NCI-H2029 (cell line): ENCODE data around the gene AASDH.
A peak's percentile ranks its signal among the peaks of the same experiment; 100 is the strongest.

Experiments
- DNase-seq: peaks from one replicate; lab custom pipeline; 2025; lab: John Stamatoyannopoulos, UW

AASDH gene, protein sequence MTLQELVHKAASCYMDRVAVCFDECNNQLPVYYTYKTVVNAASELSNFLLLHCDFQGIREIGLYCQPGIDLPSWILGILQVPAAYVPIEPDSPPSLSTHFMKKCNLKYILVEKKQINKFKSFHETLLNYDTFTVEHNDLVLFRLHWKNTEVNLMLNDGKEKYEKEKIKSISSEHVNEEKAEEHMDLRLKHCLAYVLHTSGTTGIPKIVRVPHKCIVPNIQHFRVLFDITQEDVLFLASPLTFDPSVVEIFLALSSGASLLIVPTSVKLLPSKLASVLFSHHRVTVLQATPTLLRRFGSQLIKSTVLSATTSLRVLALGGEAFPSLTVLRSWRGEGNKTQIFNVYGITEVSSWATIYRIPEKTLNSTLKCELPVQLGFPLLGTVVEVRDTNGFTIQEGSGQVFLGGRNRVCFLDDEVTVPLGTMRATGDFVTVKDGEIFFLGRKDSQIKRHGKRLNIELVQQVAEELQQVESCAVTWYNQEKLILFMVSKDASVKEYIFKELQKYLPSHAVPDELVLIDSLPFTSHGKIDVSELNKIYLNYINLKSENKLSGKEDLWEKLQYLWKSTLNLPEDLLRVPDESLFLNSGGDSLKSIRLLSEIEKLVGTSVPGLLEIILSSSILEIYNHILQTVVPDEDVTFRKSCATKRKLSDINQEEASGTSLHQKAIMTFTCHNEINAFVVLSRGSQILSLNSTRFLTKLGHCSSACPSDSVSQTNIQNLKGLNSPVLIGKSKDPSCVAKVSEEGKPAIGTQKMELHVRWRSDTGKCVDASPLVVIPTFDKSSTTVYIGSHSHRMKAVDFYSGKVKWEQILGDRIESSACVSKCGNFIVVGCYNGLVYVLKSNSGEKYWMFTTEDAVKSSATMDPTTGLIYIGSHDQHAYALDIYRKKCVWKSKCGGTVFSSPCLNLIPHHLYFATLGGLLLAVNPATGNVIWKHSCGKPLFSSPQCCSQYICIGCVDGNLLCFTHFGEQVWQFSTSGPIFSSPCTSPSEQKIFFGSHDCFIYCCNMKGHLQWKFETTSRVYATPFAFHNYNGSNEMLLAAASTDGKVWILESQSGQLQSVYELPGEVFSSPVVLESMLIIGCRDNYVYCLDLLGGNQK

DNA sequence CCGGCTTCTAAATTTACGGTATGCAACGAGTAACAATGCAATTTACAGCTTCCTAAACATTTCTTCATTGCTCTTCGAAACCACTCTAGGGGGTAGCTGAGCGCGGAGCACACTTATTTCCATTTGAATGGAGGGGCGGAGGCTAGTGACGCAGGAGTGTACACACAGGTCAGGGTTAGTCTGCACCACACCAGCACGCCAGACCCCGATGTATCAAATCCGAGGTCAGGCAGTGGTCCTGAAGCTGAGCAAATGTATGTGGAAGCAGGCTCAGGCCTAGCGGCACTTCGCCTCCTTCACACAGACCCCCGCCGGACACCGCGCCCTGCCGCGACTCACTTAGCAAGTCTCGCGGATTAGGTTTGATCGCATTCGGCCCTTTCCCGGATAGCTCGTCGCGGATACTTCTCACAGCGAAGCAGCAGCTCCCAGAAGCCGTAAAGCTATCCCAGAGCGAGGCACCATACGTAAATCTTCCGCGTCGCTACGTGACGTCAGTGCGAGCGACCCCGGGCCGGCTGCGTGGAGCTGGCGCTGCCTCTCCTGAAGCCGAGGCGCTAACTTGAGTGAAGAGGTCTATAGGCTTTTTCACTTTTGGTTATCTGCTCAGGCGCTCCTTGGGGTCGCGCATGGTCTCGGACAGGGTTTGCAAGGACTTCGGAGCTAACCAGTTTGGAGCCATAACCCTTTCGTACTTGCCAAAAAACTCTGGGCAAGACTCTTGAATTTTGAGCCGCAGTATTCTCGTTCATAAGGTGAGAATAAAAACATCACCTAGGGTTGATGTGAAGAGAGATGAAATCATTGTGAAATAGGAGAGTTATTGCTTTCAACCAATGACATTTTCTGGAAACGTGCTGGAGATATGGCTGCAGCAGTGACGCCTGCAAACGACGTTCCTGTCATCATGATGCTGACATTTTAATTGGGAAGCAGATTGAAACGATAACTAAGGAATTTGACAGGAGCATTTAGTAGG lies at the start of gene AASDH:
TSS of gene AASDH (minus strand) at position 469 of the 979 bp plus-strand sequence. CDS start 3,192 bp downstream, outside the sequence.
- DNase-seq = peak; percentile 91

DNA sequence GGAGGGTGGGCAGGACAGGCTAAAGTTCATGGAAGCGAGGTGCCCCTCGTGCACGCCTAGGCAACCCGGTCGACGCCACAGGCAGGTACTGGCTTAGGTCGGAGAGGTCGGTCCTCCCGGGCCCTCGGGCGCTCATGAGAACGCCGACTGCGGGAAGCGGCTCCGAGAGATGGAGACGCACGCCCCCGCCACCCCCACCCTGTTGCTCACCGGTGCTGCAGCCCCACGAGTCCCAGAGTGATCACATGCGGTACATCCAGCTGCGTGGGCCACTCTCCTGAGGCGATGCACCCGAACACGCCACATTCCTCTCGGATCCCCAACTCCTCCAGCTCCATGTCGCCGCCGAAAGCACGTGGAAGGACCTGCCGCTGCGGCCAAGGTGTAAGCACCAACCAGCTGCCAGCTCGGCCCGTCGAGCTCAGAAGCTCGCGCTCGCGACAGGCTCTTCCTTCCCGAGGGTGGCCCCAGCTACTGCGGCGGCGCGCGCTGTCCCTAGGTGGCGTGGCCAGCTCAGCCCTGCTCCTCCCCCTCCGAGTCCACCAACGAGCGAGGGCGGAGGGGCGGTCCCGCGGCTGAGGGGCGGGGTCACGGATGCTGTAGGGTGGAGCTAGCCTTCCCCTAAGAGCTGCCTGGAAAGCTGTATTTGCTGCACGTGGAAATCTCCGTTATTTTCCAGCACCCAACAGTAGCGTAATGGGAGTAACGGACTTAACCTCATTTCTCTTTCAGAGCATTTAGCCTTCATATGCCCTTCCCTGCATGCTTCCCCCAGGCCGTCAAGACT lies 48.0 kb upstream of the AASDH start, which contains the start of gene PPAT:
TSS of gene PPAT (minus strand) at position 476 of the 787 bp plus-strand sequence. CDS start at position 338, 138 bp downstream.
- DNase-seq = peak; percentile 95

DNA sequence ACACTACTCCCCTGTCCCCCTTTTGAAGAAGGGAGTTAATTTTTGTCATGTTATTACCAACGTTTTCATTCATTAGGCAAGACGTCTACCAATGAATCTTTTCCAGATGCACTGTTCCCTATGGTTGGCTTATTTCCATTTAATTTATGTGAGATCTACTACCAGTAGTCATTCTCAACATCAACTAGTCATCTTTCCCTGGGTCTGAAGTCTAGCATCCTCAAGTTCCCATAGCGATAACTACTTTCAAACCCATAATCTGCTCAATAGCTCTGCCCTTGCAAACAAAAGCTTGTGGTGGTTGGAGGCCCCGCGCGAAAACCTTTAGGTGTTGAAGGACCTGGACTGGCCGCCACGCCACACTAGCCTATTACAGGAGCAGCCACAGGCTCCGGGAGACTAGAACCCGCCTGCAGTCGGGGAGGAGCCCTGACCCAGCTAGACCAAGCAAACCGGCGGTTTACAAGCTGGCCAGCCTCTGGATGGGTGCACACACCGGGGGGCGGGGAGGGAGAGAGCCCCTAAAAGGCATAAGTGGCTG lies 47.4 kb upstream of the AASDH start:
- peak; percentile 48 for DNase-seq

DNA sequence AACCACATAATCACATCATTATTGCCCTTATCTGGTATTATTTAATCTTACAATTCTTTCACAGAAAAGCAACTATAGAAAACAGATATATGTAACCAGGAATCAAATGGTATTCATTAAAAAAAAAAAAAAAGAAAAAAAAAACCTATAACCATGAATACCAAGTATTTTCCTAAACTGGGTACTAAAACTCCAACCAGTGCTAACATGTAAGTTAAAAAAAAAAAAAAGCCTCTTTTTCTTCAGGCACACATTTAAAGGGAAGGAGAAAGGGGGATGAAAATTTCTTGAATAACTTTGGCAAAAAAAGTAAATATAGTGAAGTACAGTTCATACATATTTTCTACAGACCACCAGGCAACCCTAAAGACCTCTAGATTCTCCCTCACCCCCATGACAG lies 46.0 kb upstream of the AASDH start:
- no peak for DNase-seq

DNA sequence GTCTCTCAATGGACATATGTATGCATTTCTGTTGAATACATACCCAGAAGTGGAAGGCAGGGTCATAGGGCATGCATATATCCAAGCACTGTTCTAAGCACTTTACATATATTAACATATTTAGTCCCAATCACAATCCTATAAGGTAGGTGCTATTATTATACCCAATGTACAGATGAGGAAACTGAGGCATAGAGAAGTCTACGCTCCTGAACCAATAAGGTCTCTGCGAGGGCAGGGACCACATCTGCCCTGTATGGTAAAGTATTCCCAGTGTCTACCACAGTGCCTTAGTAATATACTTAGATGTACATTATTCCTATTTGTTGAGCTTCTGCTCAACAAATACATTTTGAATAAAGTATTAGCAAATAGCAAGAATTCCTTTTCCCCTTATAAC lies 42.9 kb upstream of the AASDH start:
- no peak for DNase-seq

DNA sequence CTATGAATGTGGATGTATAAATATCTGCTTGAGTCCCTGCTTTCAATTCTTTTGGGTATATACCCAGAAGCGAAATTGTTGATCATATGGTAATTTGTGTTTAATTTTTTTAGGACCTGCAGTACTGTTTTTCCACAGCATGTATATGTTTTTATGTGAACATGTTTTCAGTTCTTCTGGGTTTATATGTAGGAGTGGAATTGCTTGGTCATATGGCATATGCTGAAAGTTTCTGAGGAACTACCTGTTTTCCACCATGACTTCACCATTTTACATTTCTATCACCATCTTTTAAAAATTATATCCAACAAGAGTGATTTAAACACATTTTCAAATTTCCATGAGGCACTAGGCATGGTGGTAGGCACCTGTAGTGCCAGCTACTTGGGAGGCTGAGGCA lies 39.9 kb upstream of the AASDH start:
- DNase-seq = no peak

DNA sequence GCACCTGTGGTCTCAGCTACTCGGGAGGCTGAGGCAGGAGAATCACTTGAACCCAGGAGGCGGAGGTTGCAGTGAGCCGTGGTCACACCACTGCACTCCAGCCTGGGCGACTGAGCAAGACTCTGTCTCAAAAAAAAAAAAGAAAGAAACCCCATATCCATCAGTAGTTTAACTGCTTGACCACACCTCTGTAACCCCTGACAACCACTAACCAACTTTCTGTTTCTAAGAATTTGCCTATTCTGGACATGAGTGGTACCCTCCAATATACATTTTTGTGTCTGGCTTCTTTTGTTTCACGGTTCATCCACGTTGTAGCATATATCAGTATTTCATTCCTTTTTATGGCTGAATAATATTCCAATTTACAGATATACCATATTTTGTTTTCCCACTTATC lies 39.0 kb upstream of the AASDH start:
- no peak for DNase-seq

DNA sequence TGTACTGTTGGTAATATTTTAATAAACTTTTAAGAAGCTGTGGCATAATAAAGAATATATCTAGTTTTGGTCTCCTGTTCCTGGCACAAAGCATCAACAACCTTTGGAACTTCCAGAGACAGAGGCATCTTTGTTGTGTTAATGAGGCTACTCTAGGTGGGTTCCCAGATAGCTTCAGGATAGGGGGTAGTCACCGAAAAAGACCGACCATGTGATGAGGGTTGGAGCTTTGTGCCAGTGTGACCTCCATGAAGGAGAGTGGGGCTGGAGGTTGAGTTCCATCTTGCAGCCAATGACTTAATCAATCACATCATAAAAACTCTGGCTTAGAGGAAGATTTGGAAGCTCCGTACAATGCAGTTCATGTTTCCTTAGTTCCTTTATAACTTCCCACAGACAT lies 38.2 kb upstream of the AASDH start:
- DNase-seq = no peak

DNA sequence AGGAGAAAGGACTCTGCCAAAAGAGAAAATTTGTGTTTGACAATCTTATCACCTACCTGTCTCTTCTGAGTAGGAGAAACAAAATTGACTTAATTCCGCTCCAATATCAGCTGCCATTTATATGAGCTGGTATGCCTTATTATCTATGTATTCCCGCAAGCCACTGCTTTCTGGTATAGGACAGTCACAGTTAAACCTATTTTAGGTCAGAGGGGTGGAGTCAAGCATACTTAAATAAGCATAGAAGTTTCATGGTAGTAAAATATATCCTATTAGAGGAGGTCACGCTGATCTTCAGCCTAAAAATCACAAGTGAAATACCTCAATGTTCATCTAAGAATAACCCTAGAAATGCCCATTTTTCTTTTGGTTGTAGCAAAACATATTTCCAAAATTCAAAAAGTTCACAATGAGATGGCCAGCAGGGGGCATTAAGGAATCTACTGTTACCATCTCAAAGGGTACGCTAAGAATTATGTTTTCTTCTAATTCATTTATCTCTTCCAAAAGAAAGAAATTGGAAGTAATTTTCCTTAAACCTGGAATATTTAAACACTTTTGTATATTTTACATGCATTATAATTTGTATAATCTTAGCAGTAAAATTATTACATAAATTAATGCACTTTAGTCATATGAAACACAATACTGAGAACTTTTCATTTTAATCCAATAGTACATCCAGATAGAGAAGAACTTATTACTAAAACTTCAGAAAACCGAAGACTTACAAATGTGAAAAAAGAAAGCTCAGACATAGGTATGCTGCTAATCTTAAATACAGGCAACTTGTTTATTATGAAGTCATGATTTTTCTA lies 37.6 kb upstream of the AASDH start:
- no peak for DNase-seq

DNA sequence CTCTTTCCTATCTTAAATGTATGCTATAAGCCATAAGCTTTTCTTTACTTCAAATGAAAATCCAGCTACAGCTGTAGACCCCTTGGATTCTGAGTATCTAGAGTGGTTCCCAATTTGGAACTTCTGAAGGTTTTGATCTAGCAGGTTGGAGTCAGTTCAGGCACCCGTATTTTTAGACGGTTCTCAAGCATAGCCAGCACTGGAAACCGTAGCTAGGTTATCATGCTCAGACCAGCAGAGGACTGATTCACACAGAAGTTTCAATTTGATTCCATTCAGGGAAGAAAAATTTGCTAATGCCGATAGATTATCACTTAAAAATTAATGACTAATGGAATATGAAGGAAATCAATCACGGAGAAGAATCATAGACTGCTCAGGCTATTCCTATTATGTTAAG lies 36.9 kb upstream of the AASDH start:
- no peak for DNase-seq

DNA sequence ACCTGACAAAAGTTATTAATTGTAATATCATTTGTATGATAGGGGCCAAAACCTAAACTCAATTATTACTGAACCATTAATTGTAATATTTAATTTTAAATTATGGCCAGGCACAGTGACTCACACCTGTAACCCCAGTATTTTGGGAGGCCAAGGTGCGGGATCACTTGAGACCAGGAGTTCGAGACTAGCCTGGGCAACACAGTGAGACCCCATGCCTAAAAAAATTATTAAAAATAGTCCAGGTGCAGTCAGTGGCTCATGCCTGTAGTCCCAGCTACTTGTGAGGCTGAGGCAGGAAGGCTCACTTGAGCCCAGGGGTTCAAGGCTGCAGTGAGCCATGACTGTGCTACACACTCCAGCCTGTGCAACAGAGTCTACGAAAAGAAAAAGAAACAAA lies 30.1 kb upstream of the AASDH start:
- no peak for DNase-seq

DNA sequence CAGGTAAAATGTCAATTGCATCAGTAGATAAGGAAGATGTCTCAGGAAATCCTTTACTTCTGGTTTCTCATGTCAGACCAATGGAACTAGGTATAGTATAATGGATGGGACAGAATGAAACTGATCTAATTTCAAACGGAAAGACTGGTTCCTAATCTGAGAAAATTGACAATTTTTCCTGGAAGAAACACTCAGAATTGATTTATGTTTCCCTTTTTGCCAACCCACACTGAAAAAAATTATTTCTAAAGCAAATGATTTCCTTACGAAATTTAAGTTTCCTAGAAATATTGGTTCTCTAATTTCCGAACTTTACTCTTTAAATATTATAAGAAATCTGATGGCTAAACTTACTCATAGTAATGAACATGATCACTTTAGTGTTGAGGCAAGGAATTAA lies 29.1 kb upstream of the AASDH start:
- DNase-seq = no peak

DNA sequence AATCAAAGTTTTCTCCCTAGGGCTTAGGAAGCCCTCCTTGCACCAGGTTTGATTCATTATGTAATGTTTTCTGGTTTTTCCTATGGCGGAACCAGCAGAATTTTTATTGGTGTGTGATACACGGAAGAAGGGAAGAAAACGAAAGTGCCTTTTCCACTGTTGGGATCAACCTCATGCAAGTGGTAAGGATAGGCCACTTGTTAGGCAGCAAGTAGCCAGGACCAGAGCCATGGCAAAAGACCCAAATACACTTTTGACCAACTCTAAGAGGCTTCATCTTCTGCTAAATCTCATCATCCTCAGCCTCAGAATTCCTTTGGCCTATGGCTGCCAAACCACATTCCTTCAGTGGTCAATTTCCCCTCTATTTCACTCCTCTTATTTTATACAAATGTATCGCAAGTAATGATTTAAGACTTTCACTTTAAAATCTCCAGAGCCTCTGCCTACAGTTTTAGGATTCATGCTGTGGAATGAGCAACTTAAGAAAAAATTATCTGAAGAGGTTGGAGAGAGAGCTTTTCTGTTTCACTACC lies 26.9 kb upstream of the AASDH start:
- no peak for DNase-seq

DNA sequence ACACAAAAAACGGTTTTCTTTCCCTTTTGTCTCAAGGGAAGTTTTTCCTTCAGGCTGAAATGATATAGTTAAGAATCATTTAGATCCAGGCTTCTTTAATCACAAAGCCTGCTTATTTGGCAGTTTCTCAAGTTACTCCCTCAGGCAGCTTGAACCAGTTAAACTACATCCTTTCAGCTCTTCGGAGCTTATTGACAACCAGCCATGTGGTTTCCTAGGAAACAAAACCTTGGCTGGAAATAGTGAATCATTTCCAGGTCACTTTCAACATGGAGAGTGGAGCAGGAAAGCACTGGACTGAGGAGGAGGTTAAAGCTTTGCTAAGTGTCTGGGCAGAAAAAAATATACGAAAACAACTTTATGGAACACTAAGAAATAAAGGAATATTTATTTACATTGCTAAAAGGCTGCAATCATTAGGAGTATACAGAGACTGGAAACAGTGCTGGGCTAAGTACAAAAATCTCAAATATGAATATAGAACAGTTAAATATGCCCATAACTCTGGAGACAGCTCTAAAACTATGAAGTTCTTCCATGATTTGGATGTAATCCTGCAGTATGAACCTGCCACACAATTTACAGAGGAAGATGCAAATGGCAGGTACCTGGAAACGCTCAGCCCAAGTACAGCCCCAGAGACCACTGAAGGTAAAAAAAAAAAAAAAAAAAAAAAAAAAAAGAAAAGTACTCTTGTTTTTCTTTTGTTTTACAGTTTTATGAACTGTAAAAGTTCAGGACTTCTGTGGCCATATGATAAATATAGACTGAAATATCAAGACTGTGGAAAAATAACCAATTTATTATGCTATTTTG lies 23.2 kb upstream of the AASDH start:
- DNase-seq = peak; percentile 94

DNA sequence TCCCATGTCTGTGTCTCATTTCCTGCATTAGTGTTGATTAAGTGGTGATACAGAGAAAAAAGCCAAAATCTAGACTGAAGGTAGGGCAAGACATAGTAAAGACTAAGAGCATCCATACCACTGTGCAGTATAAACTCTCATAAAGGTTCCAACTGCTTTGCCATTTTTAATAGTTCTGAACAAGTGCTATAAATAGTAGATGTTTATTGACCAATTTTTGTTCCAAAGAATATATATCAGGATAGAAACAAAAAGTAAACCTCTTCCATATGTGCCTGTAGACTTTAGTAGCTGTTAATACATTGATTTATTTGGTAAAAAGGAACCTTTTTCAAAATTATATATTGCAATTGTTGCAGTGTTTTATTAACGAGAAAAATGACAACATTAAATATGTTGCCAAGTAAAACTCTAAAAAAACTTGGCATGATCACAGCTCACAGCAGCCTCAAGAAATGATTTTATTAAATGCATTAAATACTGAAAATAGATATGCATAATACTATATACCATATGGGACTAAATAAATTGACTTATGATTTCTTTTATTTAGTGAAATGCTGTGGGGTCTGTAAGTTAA lies 22.3 kb upstream of the AASDH start:
- no peak for DNase-seq

DNA sequence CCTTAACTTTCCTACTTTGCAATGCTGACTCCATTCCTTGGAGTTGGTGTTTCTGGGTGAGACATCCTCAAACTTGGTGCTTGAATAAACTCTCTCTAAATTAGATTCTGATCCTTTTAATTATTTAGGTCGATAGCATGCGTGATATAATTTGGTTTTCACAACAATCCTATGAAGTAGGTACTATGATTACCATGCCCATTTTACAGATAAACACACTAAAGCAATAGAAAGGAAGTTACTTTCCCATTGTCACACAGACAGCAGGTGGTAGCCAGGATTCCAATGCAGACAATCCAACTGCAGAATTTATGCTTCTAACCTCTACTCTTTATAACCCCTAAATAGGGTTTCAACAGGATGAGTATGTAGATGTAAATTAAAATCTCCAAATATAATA lies 21.7 kb upstream of the AASDH start:
- no peak for DNase-seq

DNA sequence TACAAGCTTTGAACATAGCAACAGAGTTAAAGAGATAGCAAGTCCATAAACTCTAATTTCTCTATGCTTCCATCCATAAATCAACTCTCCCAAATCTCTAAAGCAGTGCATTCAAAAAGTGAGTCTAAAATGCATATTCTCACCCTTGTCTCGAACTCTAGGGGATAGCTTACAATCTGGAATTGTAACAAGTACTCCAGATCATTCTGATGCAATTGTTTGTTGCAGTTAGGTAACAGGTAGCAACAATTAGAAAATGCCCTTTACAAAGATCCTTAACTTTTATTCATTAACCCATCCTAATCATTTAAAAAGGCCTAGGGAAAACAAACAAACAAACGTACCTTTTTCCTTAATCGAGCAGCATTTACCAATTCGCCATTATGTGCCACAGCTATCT lies 18.9 kb upstream of the AASDH start:
- no peak for DNase-seq

DNA sequence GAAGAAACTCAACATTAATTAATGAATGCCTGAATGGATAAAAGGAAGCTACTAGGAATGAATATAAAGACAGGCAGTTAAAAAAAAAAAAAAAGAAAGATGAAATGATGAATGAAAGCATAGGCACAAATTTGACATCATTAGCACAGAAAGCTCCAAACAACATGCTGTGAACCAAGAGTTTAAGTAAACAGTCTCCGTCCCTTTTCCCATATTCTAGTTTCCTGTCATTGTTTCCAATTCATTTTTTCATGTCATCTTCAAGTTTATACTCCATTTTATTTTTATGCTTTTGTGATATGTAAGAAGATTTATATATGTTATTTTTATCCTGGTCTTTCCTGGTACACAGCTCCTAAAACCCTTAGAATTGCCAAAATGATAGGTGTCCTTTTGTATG lies 17.7 kb upstream of the AASDH start:
- DNase-seq = no peak
